PFSK-1 (cell line): ENCODE results near the gene ITFG2.

Experiments used
- POLR2AphosphoS5 ChIP-seq: IDR thresholded peaks from 2 replicates; pipeline ENCODE4 v1.6.1; 2012; ENCODE audit warnings: low read depth, mild to moderate bottlenecking, control low read depth, low read length, moderate library complexity
- REST ChIP-seq, 2 experiments: IDR thresholded peaks; 2 replicates each; pipeline versions ENCODE4 v1.6.1 to v1.8.0; 2011 to 2012; ENCODE audit warnings: low read depth in 2 of 2, low read length in 2 of 2, control low read depth in 1 of 2, inconsistent platforms in 1 of 2, mild to moderate bottlenecking in 1 of 2, moderate library complexity in 1 of 2; ENCODE audit not compliant: insufficient read depth in 1 of 2
- SIN3A ChIP-seq: IDR thresholded peaks from 2 replicates; pipeline ENCODE4 v1.6.1; 2012; ENCODE audit warnings: mild to moderate bottlenecking, low read length, moderate library complexity, borderline replicate concordance; ENCODE audit not compliant: insufficient read depth
- TAF1 ChIP-seq: IDR thresholded peaks from 2 replicates; pipeline ENCODE4 v1.6.1; 2012; ENCODE audit warnings: low read length, control low read depth, borderline replicate concordance; ENCODE audit not compliant: insufficient read depth

- TF ChIP-seq POLR2AphosphoS5 (no peak), TAF1 (no peak), REST (IDR thresholded peaks at IDR 0.05; ENCODE audit: insufficient read depth in 1 of 2, low read depth in 2 of 2, low read length in 2 of 2) (no peak), SIN3A (no peak)
Measured at GRCh38 chr12:2860170-2860569, 47.7 kb downstream of the ITFG2 start.
